IPS-18a (cell line): ENCODE data around the gene THSD7A.

Source experiments
- H3K27ac ChIP-seq: one replicate; pipeline ENCODE4 v1.5.1; 2013; ENCODE audit warnings: low read length
- H3K27me3 ChIP-seq: one replicate; pipeline ENCODE4 v1.6.1; 2013; ENCODE audit warnings: mild to moderate bottlenecking, low read length; ENCODE audit not compliant: control insufficient read depth, insufficient read depth
- H3K36me3 ChIP-seq: one replicate; pipeline ENCODE4 v1.6.1; 2013; ENCODE audit warnings: low read depth, low read length; ENCODE audit not compliant: control insufficient read depth
- H3K4me1 ChIP-seq: one replicate; pipeline ENCODE4 v1.6.1; 2013; ENCODE audit warnings: low read depth, low read length; ENCODE audit not compliant: control insufficient read depth
- H3K4me3 ChIP-seq: one replicate; pipeline ENCODE4 v1.5.1; 2013; ENCODE audit warnings: low read length
- H3K9ac ChIP-seq: one replicate; pipeline ENCODE4 v1.6.1; 2013; ENCODE audit warnings: mild to moderate bottlenecking, low read length, moderate library complexity
- H3K9me3 ChIP-seq: one replicate; pipeline ENCODE4 v1.6.1; 2013; ENCODE audit warnings: low read depth, low read length; ENCODE audit not compliant: control insufficient read depth

THSD7A gene

DNA sequence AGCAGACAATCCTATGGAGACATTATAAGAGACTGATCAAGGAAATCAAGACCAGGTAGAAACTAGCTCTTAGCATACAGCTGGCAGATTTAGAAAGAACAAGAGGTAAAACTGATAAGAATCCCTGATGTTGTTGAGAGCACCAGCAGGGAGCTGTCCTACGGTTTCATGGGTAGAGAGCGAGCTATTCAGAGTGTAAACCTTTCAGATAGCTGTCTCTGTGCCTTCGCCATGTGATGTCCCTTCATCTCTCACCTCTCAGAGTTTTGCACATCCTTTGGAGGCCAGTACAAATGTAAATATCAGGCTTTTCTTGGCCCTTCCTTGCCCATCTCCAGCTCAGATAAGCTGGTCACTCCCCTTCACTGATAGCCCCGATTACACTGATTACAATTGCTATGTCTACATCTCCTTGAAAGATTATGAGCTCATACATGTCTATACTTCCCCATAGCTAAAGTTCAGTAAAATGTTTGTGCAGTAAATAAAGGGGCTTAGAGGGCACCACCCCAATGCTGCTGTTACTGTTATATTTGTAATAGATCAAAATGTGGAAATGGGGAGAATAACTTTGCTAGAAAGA lies 21.9 kb downstream of the THSD7A start:
- Histone ChIP-seq H3K4me1 (peaks cover 5% of the 10 kb centered on the region), H3K36me3 (no peaks in the 10 kb centered on the region), H3K9ac (no peak overlapping the region), H3K4me3 (no peak overlapping the region), H3K9me3 (no peaks in the 10 kb centered on the region), H3K27me3 (no peaks in the 10 kb centered on the region), H3K27ac (no peak overlapping the region)

DNA sequence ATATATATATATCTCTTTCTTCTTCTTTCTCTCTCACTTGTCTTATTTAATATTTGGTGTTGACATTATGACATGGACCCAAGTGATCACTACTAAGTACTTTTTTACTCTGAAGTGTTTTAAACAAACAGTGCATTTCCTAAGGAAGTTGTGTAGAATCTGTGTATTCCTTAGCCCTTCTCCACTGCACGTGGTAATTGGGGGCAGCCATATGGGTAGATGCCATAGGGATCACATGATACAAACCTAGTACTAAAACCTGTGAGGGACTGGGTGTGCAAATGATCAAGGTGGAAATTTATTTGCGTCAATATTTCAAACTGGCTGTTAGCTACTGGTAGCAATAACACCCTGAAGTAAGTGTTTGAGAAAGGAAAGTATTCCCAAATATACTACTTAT lies 25.0 kb downstream of the THSD7A start:
- Histone ChIP-seq H3K9ac (no peak overlapping the region), H3K36me3 (no peaks in the 10 kb centered on the region), H3K4me3 (no peak overlapping the region), H3K4me1 (peaks cover 5% of the 10 kb centered on the region), H3K9me3 (no peaks in the 10 kb centered on the region), H3K27ac (no peak overlapping the region), H3K27me3 (no peaks in the 10 kb centered on the region)

DNA sequence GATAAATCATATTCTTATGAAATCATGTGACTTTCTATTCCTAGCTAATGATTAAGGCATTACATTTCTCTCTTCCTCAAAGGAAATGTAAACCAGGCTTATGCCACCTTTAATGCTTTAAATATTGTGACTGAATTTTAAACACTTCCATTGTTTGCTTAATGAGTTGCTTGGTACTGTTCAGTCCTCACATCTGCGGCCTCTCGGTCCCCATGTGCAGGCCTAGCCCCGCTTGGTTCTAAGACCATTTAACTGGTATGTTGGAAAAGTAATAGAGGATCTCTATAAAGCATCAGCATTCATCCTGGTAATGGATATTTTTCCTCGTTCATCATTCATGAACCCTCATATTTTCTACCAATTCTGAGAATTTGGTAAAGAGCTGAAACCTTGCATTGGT lies 27.4 kb downstream of the THSD7A start:
- no peaks in the 10 kb centered on the region for H3K36me3 ChIP-seq
- H3K4me3 ChIP-seq, result no peak overlapping the region
- no peaks in the 10 kb centered on the region for H3K4me1 ChIP-seq
- H3K9ac ChIP-seq, result no peak overlapping the region
- H3K27ac ChIP-seq, result no peak overlapping the region
- no peaks in the 10 kb centered on the region for H3K9me3 ChIP-seq
- no peaks in the 10 kb centered on the region for H3K27me3 ChIP-seq

- Histone ChIP-seq H3K9me3 (no peaks in the 10 kb centered on the region), H3K9ac (no peak overlapping the region), H3K4me3 (no peak overlapping the region), H3K27ac (no peak overlapping the region), H3K27me3 (no peaks in the 10 kb centered on the region), H3K36me3 (no peaks in the 10 kb centered on the region), H3K4me1 (no peaks in the 10 kb centered on the region)
Observed at GRCh38 chr7:11795231-11795630, 36.8 kb downstream of the THSD7A start.

DNA sequence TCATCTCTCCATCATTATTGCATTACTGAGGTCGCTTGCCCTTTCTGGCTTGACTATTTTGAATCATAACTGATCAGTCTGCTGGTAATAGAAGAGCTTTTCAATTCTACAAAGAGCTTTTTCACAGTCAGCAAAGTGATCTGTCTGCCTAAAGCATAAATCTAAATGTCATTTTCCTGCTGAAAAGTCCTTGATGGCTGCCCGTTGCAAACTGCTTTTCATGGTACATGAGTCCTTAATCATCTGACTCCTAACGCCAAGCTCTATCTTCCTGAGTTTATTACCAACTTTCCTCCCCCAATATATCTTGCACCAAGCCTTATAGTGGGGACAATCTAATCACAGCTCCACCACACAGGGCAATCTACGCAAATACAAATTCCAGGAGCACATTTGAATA lies 39.8 kb downstream of the THSD7A start:
- no peaks in the 10 kb centered on the region for H3K9me3 ChIP-seq
- H3K4me1 ChIP-seq, result no peaks in the 10 kb centered on the region
- no peak overlapping the region for H3K4me3 ChIP-seq
- no peaks in the 10 kb centered on the region for H3K27me3 ChIP-seq
- no peak overlapping the region for H3K27ac ChIP-seq
- no peaks in the 10 kb centered on the region for H3K36me3 ChIP-seq
- no peak overlapping the region for H3K9ac ChIP-seq

DNA sequence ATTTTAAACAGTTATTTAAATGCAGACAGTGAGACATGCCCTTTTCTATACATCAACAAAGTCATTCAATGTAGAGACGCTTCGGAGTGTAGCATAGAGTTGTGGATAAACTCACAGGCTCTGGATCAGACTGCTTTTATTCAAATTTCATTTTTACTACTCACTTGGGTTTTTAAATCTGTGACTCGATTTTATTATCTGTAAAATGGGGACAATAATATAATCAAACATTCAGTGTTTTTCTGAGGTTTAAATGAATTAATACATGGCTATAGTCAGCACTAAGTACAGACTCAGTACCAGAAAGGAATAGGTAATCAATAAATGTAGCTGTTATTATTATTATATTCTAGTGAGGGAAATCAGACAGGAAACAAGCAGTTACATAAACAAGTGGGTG lies 43.4 kb downstream of the THSD7A start:
- Histone ChIP-seq H3K36me3 (no peaks in the 10 kb centered on the region), H3K9ac (no peak overlapping the region), H3K4me3 (no peak overlapping the region), H3K9me3 (no peaks in the 10 kb centered on the region), H3K27me3 (no peaks in the 10 kb centered on the region), H3K4me1 (peaks cover 5% of the 10 kb centered on the region), H3K27ac (no peak overlapping the region)

GRCh38 chr7:11787534-11787933 lies 44.5 kb downstream of the THSD7A start:
- Histone ChIP-seq H3K27me3 (no peaks in the 10 kb centered on the region), H3K36me3 (no peaks in the 10 kb centered on the region), H3K9me3 (no peaks in the 10 kb centered on the region), H3K4me1 (peaks cover 5% of the 10 kb centered on the region), H3K27ac (no peak overlapping the region), H3K9ac (no peak overlapping the region), H3K4me3 (no peak overlapping the region)

DNA sequence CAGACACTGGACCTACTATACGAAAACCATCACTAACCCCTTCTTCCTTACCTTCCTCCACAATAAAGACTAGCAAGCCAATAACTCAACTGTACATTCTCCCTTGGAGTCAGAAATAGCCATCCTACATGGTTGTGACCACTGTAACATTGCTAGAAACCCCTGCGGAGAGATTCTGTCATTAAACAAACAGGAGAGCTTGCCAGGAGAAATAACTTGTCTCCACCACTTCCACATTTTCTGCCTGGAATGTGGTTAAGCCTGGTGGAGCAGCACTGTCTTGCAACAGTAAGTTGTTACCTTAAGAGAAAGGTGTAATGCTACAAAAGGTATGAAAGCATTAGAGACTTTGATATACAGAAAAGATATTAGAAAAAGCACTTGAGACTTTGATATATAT lies 45.8 kb downstream of the THSD7A start:
- H3K4me1 ChIP-seq, result peaks cover 5% of the 10 kb centered on the region
- H3K9ac ChIP-seq, result no peak overlapping the region
- H3K4me3 ChIP-seq, result no peak overlapping the region
- H3K27ac ChIP-seq, result no peak overlapping the region
- H3K36me3 ChIP-seq, result no peaks in the 10 kb centered on the region
- H3K27me3 ChIP-seq, result no peaks in the 10 kb centered on the region
- no peaks in the 10 kb centered on the region for H3K9me3 ChIP-seq

GRCh38 chr7:11784769-11785536 lies 47.0 kb downstream of the THSD7A start:
- H3K36me3 ChIP-seq, result no peaks in the 10 kb centered on the region
- H3K27me3 ChIP-seq, result no peaks in the 10 kb centered on the region
- H3K4me1 ChIP-seq, result peaks cover 5% of the 10 kb centered on the region
- no peaks in the 10 kb centered on the region for H3K9me3 ChIP-seq
- H3K27ac ChIP-seq, result no peak overlapping the region
- H3K9ac ChIP-seq, result no peak overlapping the region
- no peak overlapping the region for H3K4me3 ChIP-seq

- no peak overlapping the region for H3K9ac ChIP-seq
- H3K27me3 ChIP-seq, result no peaks in the 10 kb centered on the region
- no peak overlapping the region for H3K27ac ChIP-seq
Observed at GRCh38 chr7:11779864-11780674, 51.9 kb downstream of the THSD7A start.

GRCh38 chr7:11776039-11776438 lies 56.0 kb downstream of the THSD7A start:
- Histone ChIP-seq H3K27ac (no peak overlapping the region), H3K27me3 (no peaks in the 10 kb centered on the region), H3K36me3 (no peaks in the 10 kb centered on the region), H3K4me1 (no peaks in the 10 kb centered on the region), H3K9me3 (no peaks in the 10 kb centered on the region), H3K9ac (no peak overlapping the region), H3K4me3 (no peak overlapping the region)

More at GRCh38 chr7:11779864-11780674, 51.9 kb downstream of the THSD7A start:
- H3K4me3 ChIP-seq, result no peak overlapping the region
- H3K4me1 ChIP-seq, result no peaks in the 10 kb centered on the region
- H3K9me3 ChIP-seq, result no peaks in the 10 kb centered on the region
- no peaks in the 10 kb centered on the region for H3K36me3 ChIP-seq
